HepG2 (cell line): ENCODE measurements around the gene HINT2. TPM values are rescaled to one million over a fixed set of nuclear protein-coding genes. Genes with fewer than 3 reads are reported as not detected.

ENCODE experiments used
- ATAC-seq: fragments of 200-7000 bp; cut with Tn5 transposase; 3 replicates; pipeline ENCODE4 v1.9.1; 2020; ENCODE audit warnings: mild to moderate bottlenecking, moderate library complexity
- BruUV-seq: library from RNA; stranded (reverse); fragments of 400-500 nt; replicated peaks from 2 replicates; lab custom pipeline; 2021; lab: Mats Ljungman, UMichigan
- CTCF ChIA-PET: fragments of 300-600 bp; formaldehyde crosslinking; extraction: SDS; loops from one replicate; lab custom pipeline; 2021; ENCODE audit warnings: low total read pairs, inconsistent platforms, low intra/inter-chr PET ratio; lab: Yijun Ruan, JAX
- POLR2A ChIA-PET: fragments of 350-600 bp; sonication (Branson Sonifier 250); formaldehyde crosslinking; loops from one replicate; lab custom pipeline; 2020; ENCODE audit warnings: antibody characterized with exemption, inconsistent platforms; lab: Yijun Ruan, JAX
- DNase-seq: peaks from one replicate; pipeline ENCODE4 v3.0.0-alpha.2; 2015; ENCODE audit warnings: low spot score
- FAIRE-seq: peaks from 3 replicates; lab custom pipeline; 2011; peaks lifted over from hg19 to GRCh38; lab: Jason Lieb, UNC
- H2AFZ ChIP-seq: one replicate; pipeline ENCODE4 v1.6.1; 2011; ENCODE audit warnings: low read length, inconsistent platforms
- H3K27ac ChIP-seq: fragments of 300-600 bp; 3 replicates; pipeline ENCODE4 v1.8.0; 2011; ENCODE audit warnings: mixed run types, mild to moderate bottlenecking, mixed read lengths, low read length, inconsistent platforms; ENCODE audit not compliant: insufficient read depth; ENCODE audit errors: extremely low read length
- H3K27me3 ChIP-seq, 2 experiments: fragments of 200-600 bp in 1 of 2; 2 replicates in 1 of 2; 3 replicates in 1 of 2; pipeline versions ENCODE4 v1.6.0 to v1.8.0; 2011; ENCODE audit warnings: low read length in 2 of 2, mild to moderate bottlenecking in 2 of 2, moderate library complexity in 2 of 2, inconsistent platforms in 1 of 2; ENCODE audit not compliant: insufficient read depth in 2 of 2, control insufficient read depth in 1 of 2
- H3K36me3 ChIP-seq, 2 experiments: fragments of 200-600 bp in 1 of 2; replicated peaks in 1 of 2; 2 replicates in 1 of 2; 3 replicates in 1 of 2; pipeline versions ENCODE4 v1.5.1 to v1.8.0; 2011; ENCODE audit warnings: low read length in 2 of 2, inconsistent platforms in 1 of 2; ENCODE audit not compliant: insufficient read depth in 2 of 2, control insufficient read depth in 1 of 2
- H3K4me1 ChIP-seq: 2 replicates; pipeline ENCODE4 v1.5.1; 2012; ENCODE audit warnings: low read length, inconsistent platforms; ENCODE audit not compliant: insufficient read depth
- H3K4me2 ChIP-seq: 2 replicates; pipeline ENCODE4 v1.6.0; 2011; ENCODE audit warnings: low read depth, low read length, inconsistent platforms
- H3K4me3 ChIP-seq, 3 experiments: fragments of 200-600 bp in 1 of 3; sonication (generic), shearing (Covaris generic) in 1 of 3; replicated peaks in 1 of 3; 2 replicates each; pipeline ENCODE4 v1.5.1; 2011 to 2016; ENCODE audit warnings: low read length in 3 of 3, inconsistent platforms in 2 of 3, low read depth in 2 of 3, mild to moderate bottlenecking in 2 of 3, control low read depth in 1 of 3, mixed read lengths in 1 of 3; ENCODE audit not compliant: insufficient read depth in 1 of 3
- H3K79me2 ChIP-seq: one replicate; pipeline ENCODE4 v1.6.1; 2011; ENCODE audit warnings: low read length, inconsistent platforms; ENCODE audit not compliant: insufficient read depth
- H3K9ac ChIP-seq: 2 replicates; pipeline ENCODE4 v1.6.0; 2011; ENCODE audit warnings: mild to moderate bottlenecking, low read depth, low read length, inconsistent platforms; ENCODE audit not compliant: insufficient read depth
- H3K9me3 ChIP-seq: 2 replicates; pipeline ENCODE4 v1.5.1; 2012; ENCODE audit warnings: mild to moderate bottlenecking, low read length
- H4K20me1 ChIP-seq: 2 replicates; pipeline ENCODE4 v1.6.0; 2011; ENCODE audit warnings: inconsistent platforms, mild to moderate bottlenecking, low read length, moderate library complexity; ENCODE audit not compliant: insufficient read depth
- CHD4 ChIP-seq: fragments of 200-600 bp; sonication (generic); IDR thresholded peaks from 2 replicates; pipeline ENCODE4 v1.7.0; 2017; ENCODE audit warnings: mild to moderate bottlenecking, low read length, borderline replicate concordance
- ERF ChIP-seq: IDR thresholded peaks from 2 replicates; pipeline ENCODE4 v1.6.1; 2018; ENCODE audit warnings: missing biosample characterization, missing genetic modification reagents
- PLRG1 ChIP-seq: fragments of 450-650 bp; conservative IDR thresholded peaks from 2 replicates; pipeline ENCODE4 v1.6.1; 2016
- PRPF4 ChIP-seq: fragments of 200-400 bp; formaldehyde crosslinking; IDR thresholded peaks from 2 replicates; pipeline ENCODE4 v1.6.1; 2016; ENCODE audit warnings: low read length, low read depth; ENCODE audit not compliant: poor library complexity, severe bottlenecking
- YEATS4 ChIP-seq: sonication (generic); formaldehyde crosslinking; IDR thresholded peaks from 2 replicates; pipeline ENCODE4 v1.4.0; 2020; ENCODE audit warnings: missing genetic modification reagents, borderline replicate concordance
- ZMYM3 ChIP-seq: sonication (generic); formaldehyde crosslinking; IDR thresholded peaks from 2 replicates; pipeline ENCODE4 v1.5.1; 2020; ENCODE audit warnings: mild to moderate bottlenecking, missing genetic modification reagents
- ZNF143 ChIP-seq: sonication (generic); formaldehyde crosslinking; IDR thresholded peaks from 2 replicates; pipeline ENCODE4 v1.4.0; 2020; ENCODE audit warnings: missing genetic modification reagents
- ZNF260 ChIP-seq: sonication (generic); formaldehyde crosslinking; IDR thresholded peaks from 2 replicates; pipeline ENCODE4 v1.4.0; 2020; ENCODE audit warnings: missing genetic modification reagents, low read depth, mild to moderate bottlenecking, borderline replicate concordance
- ZNF44 ChIP-seq: sonication (generic); formaldehyde crosslinking; IDR thresholded peaks from 2 replicates; pipeline ENCODE4 v1.5.1; 2020; ENCODE audit warnings: mild to moderate bottlenecking, missing genetic modification reagents
- ZNF619 ChIP-seq: sonication (generic); formaldehyde crosslinking; IDR thresholded peaks from 2 replicates; pipeline ENCODE4 v1.4.0; 2020; ENCODE audit warnings: mild to moderate bottlenecking, missing genetic modification reagents
- WGBS: methylation state at CpG from one replicate; pipeline ENCODE4 v1.1.6; 2017; ENCODE audit warnings: low lambda C conversion rate; 5-methylcytosine and 5-hydroxymethylcytosine counted together
- in situ Hi-C: cut with HindIII; loops from 2 replicates; pipeline ENCODE4 v1.10.0; 2017; ENCODE audit warnings: low pct_unique_long_range_greater_than_20kb; ENCODE audit not compliant: extremely low pct_ligation_motif_present
- intact Hi-C: fragments of 100-400 bp; cut with micrococcal nuclease; formaldehyde crosslinking; loops from one replicate; pipeline ENCODE4 v1.10.0; 2022; ENCODE audit not compliant: unreplicated experiment
- polyA plus RNA-seq, 8 experiments: library from polyadenylated mRNA; depleted of rRNA in 3 of 8; stranded (reverse) in 7 of 8; unstranded in 1 of 8; fragments of >200 nt; fragmentation: Illumina TruSeq in 4 of 8; extraction: Trizol in 4 of 8; gene quantifications; 2 replicates each; pipeline versions ENCODE4 v1.2.1 to v1.2.3, GENCODE V29; 2011 to 2016; ENCODE audit warnings: low read depth in 4 of 8, missing spikeins in 1 of 8, mixed read lengths in 1 of 8; ENCODE audit not compliant: insufficient read depth in 1 of 8
- total RNA-seq, 5 experiments: library from RNA; depleted of rRNA; stranded (reverse); fragments of >200 nt; fragmentation: Illumina TruSeq; extraction: Trizol; gene quantifications; 2 replicates each; pipeline ENCODE4 v1.2.3, GENCODE V29; 2016; ENCODE audit warnings: low read depth in 1 of 5

HINT2 gene
- total and polyA plus RNA-seq, 2 of the 13 experiments (the other 11 are each of a cell fraction or from before 2014, with no cell fraction given): 37.9 to 56.2 TPM

- WGBS: 90% methylated on average over 13 of the region's 17 CpGs
- DNase-seq: no peak
- Histone ChIP-seq H3K4me2 (no peak overlapping the region), H3K27me3 (no peaks in the 10 kb centered on the region; a peak in 1 of 5 replicates), H3K36me3 (no peaks in the 10 kb centered on the region), H3K79me2 (no peaks in the 10 kb centered on the region), H4K20me1 (no peaks in the 10 kb centered on the region), H3K9me3 (no peaks in the 10 kb centered on the region), H3K4me3 (no peak overlapping the region), H3K4me1 (peaks cover 6% of the 10 kb centered on the region; the same call in 1 of the 2 replicates), H3K27ac (no peak overlapping the region), H2AFZ (no peak overlapping the region), H3K9ac (no peak overlapping the region)
- intact Hi-C loops: no loop called here
- ChIA-PET POLR2A (no interaction called here), CTCF (no interaction called here)
- BruUV-seq: no TSS peak
- FAIRE-seq: no peak
- in situ Hi-C loops: no loop called here
- TF ChIP-seq ZNF44 (no peak), ZMYM3 (CRISPR knock-in tag) (no peak)
- no peak for ATAC-seq
Measured at GRCh38 chr9:35842020-35842745, 27.3 kb upstream of the HINT2 start.

GRCh38 chr9:35841645-35841900 is 26.7 kb upstream of the HINT2 start:
- Histone ChIP-seq H3K27ac (no peak overlapping the region), H3K9ac (no peak overlapping the region), H2AFZ (no peak overlapping the region), H3K4me1 (peaks cover 10% of the 10 kb centered on the region), H3K9me3 (no peaks in the 10 kb centered on the region), H3K27me3 (no peaks in the 10 kb centered on the region; a peak in 1 of 5 replicates), H4K20me1 (no peaks in the 10 kb centered on the region), H3K36me3 (no peaks in the 10 kb centered on the region), H3K79me2 (no peaks in the 10 kb centered on the region), H3K4me2 (no peak overlapping the region), H3K4me3 (no peak overlapping the region)
- no TSS peak for BruUV-seq
- DNase-seq (no peak), FAIRE-seq (no peak), ATAC-seq (no peak)
- no peak for TF ChIP-seq CHD4
- no peak for TF ChIP-seq PRPF4
- TF ChIP-seq ZNF260 (CRISPR knock-in tag): no peak
- no peak for TF ChIP-seq ZNF619 (CRISPR knock-in tag)
- TF ChIP-seq YEATS4 (CRISPR knock-in tag): no peak
- TF ChIP-seq ERF (CRISPR knock-in tag): no peak
- TF ChIP-seq ZNF143: no peak
- TF ChIP-seq PLRG1: no peak
- WGBS: 100% methylated on average over 1 of the region's 5 CpGs
- in situ Hi-C loops: no loop called here
- intact Hi-C loops: no loop called here
- ChIA-PET CTCF (no interaction called here), POLR2A (no interaction called here)
